Mucosa of rectum (tissue), 2 donors: ENCODE measurements around the gene RBM17.
"Not testable (repeated sequence)": the region's sequence is repeated elsewhere in the genome, so short reads cannot be mapped to it uniquely, and the experiment has no call there.

Experiments used
- H3K27ac ChIP-seq, 2 donors: one replicate each; pipeline ENCODE4 v1.7.0; 2013; ENCODE audit warnings: inconsistent platforms in 2 of 2, low read depth in 2 of 2, low read length in 2 of 2
- H3K27me3 ChIP-seq, 2 donors: one replicate each; pipeline ENCODE4 v1.7.0; 2013; ENCODE audit warnings: low read length in 2 of 2; ENCODE audit not compliant: control insufficient read depth in 2 of 2, insufficient read depth in 2 of 2
- H3K36me3 ChIP-seq, 2 donors: one replicate each; pipeline ENCODE4 v1.7.0; 2013; ENCODE audit warnings: low read length in 2 of 2; ENCODE audit not compliant: control insufficient read depth in 2 of 2, insufficient read depth in 2 of 2
- H3K4me1 ChIP-seq, 2 donors: one replicate each; pipeline ENCODE4 v1.7.0; 2013; ENCODE audit warnings: low read length in 2 of 2, mild to moderate bottlenecking in 1 of 2; ENCODE audit not compliant: control insufficient read depth in 2 of 2, insufficient read depth in 2 of 2
- H3K4me3 ChIP-seq, 2 donors: one replicate each; pipeline ENCODE4 v1.7.0; 2013; ENCODE audit warnings: low read length in 2 of 2
- H3K9ac ChIP-seq, 2 donors: one replicate each; pipeline ENCODE4 v1.7.0; 2013; ENCODE audit warnings: low read length in 2 of 2, low read depth in 1 of 2, mild to moderate bottlenecking in 1 of 2
- H3K9me3 ChIP-seq, 2 donors: one replicate each; pipeline ENCODE4 v1.7.0; 2013; ENCODE audit warnings: low read length in 2 of 2; ENCODE audit not compliant: control insufficient read depth in 2 of 2
- donor health status: healthy.
- donor health status: Normal muscosa, but diverticular disease.

RBM17 gene

GRCh38 chr10:6097063-6097462 is 8.2 kb downstream of the RBM17 start:
- Histone ChIP-seq H3K36me3 (peaks cover 18 to 21% of the 10 kb centered on the region in 2 donors), H3K9me3 (no peaks in the 10 kb centered on the region), H3K27me3 (no peaks in the 10 kb centered on the region), H3K27ac (no peak overlapping the region), H3K4me3 (no peak overlapping the region), H3K4me1 (no peaks in the 10 kb centered on the region), H3K9ac (no peak overlapping the region)

DNA sequence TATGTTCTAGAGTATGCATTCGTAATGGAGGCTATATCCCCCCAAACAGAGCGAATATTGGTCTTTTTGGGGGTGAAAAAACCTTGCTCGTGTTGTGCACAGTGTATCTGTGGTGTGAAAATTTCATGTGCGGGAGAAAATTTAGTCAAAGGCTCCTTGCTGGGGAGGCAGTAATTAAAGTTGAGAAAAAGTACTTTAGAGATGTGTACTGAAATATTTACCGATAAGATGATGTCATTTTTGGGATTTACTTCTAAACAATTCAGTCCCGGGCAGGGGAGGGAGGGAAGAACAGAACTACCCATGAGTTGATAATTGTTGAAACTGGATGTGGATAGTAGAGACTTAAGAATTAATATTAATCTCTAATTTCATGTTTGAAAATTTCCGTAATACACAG is 9.3 kb downstream of the RBM17 start:
- Histone ChIP-seq H3K36me3 (peaks cover 23 to 28% of the 10 kb centered on the region in 2 donors), H3K9ac (no peak overlapping the region), H3K4me1 (no peaks in the 10 kb centered on the region), H3K27me3 (no peaks in the 10 kb centered on the region), H3K9me3 (no peaks in the 10 kb centered on the region), H3K4me3 (no peak overlapping the region), H3K27ac (no peak overlapping the region)

- H3K36me3 ChIP-seq = peaks cover 29 to 40% of the 10 kb centered on the region in 2 donors
- H3K4me1 ChIP-seq = no peaks in the 10 kb centered on the region
- H3K9me3 ChIP-seq = no peaks in the 10 kb centered on the region
- H3K27ac ChIP-seq = no peak overlapping the region
- H3K27me3 ChIP-seq = no peaks in the 10 kb centered on the region
- H3K4me3 ChIP-seq = no peak overlapping the region
- no peak overlapping the region for H3K9ac ChIP-seq
These were observed 11.5 kb downstream of the RBM17 start for GRCh38 chr10:6100370-6100769.

GRCh38 chr10:6101181-6101580 is 12.3 kb downstream of the RBM17 start:
- no peaks in the 10 kb centered on the region for H3K4me1 ChIP-seq
- no peaks in the 10 kb centered on the region for H3K27me3 ChIP-seq
- no peaks in the 10 kb centered on the region for H3K9me3 ChIP-seq
- peaks cover 35 to 44% of the 10 kb centered on the region in 2 donors for H3K36me3 ChIP-seq
- H3K4me3 ChIP-seq = no peak overlapping the region
- H3K9ac ChIP-seq = no peak overlapping the region
- no peak overlapping the region for H3K27ac ChIP-seq

GRCh38 chr10:6102128-6102527 is 13.3 kb downstream of the RBM17 start:
- no peaks in the 10 kb centered on the region for H3K27me3 ChIP-seq
- H3K9me3 ChIP-seq = no peaks in the 10 kb centered on the region
- H3K9ac ChIP-seq = no peak overlapping the region
- H3K27ac ChIP-seq = no peak overlapping the region
- peaks cover 35 to 51% of the 10 kb centered on the region in 2 donors for H3K36me3 ChIP-seq
- no peak overlapping the region for H3K4me3 ChIP-seq
- no peaks in the 10 kb centered on the region for H3K4me1 ChIP-seq

DNA sequence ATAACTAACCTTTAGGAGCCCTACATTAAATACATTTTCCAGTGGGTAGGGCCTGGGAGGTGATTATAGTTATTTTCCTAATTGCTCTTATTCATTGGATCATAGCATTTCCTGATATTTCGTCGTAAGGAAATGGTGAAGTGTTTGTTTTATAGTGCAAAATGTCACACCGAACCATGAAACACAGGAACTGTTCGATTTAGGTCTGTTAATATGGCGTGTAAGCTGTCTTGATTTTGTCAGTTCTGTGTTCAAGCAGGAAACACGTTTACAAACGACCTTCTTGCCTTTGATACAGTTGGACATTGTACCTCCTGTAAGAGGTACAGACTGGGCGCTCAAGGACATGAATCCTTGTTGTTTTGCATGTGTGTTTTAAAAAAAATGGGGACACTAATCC is 14.8 kb downstream of the RBM17 start:
- no peak overlapping the region for H3K27ac ChIP-seq
- no peak overlapping the region for H3K4me3 ChIP-seq
- H3K9ac ChIP-seq = no peak overlapping the region
- peaks cover 0 to under 1% of the 10 kb centered on the region in 2 donors for H3K4me1 ChIP-seq
- no peaks in the 10 kb centered on the region for H3K9me3 ChIP-seq
- peaks cover 36 to 51% of the 10 kb centered on the region in 2 donors for H3K36me3 ChIP-seq
- no peaks in the 10 kb centered on the region for H3K27me3 ChIP-seq

DNA sequence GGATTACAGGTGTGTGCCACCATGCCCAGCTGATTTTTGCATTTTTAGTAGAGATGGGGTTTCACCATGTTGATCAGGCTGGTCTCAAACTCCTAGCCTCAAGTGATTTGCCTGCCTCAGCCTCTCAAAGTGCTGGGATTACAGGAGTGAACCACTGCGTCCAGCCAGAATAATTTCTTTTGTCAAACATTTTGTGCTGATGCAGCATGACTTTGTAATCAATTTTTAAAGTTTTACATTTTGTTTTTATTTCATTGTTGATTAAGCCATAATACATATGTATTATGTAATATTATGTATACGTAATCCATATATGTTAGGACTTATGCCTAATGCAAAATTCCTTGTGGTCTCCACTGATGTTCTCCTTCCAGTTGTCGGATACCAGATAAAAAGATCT is 18.8 kb downstream of the RBM17 start:
- H3K36me3 ChIP-seq = peaks cover 60 to 69% of the 10 kb centered on the region in 2 donors
- H3K4me3 ChIP-seq, H3K4me1 ChIP-seq, H3K27me3 ChIP-seq, H3K9me3 ChIP-seq, H3K27ac ChIP-seq, H3K9ac ChIP-seq: not testable (repeated sequence)

- no peaks in the 10 kb centered on the region for H3K27me3 ChIP-seq
- no peak overlapping the region for H3K27ac ChIP-seq
- no peaks in the 10 kb centered on the region for H3K9me3 ChIP-seq
These were observed 19.2 kb downstream of the RBM17 start for GRCh38 chr10:6108072-6108471.

DNA sequence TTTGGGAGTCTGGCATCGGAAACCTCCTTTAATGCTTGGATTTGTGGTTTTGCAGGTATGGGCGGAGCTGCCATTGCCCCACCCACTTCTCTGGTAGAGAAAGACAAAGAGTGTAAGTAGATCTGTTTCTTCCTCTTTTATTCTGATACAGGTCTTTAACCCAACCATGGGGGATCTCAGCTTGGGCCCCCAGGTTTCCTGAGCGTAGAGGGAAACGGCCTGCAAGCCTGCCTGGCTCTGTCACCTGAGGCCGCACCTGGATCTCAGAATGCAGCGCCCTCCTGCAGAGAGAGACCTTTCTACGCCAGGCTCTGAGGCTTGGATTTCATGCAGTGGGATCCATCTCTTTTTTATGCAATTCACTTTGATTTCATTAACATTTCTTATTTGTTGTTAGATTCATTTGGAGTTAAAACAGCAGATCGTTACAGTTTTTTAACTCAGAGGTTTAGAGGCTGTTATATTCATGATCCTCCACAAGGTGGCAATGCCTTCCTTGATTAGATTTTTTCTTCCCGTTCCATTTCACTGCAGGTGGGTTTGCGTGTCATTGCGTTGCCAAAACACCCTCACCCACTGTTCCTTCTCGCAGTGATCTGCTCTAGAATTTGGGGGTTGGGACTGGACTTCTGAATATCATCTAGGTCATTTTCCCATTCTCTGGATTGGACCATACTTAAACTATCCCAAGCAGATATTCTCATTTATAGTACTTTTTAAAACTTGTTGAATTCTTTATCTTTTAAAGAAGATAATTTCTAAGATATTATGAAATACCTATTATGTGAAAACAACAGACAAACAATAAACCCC is 20.0 kb downstream of the RBM17 start:
- Histone ChIP-seq H3K27ac (no peak overlapping the region), H3K9me3 (no peaks in the 10 kb centered on the region), H3K4me1 (peaks cover 0 to 2% of the 10 kb centered on the region in 2 donors), H3K27me3 (no peaks in the 10 kb centered on the region), H3K36me3 (peaks cover 68 to 73% of the 10 kb centered on the region in 2 donors), H3K4me3 (no peak overlapping the region), H3K9ac (no peak overlapping the region)

More at GRCh38 chr10:6108072-6108471, 19.2 kb downstream of the RBM17 start:
- Histone ChIP-seq H3K36me3 (peaks cover 61 to 71% of the 10 kb centered on the region in 2 donors), H3K9ac (no peak overlapping the region), H3K4me1 (peaks cover 0 to 2% of the 10 kb centered on the region in 2 donors), H3K4me3 (no peak overlapping the region)

- H3K4me1 ChIP-seq = peaks cover 0 to 2% of the 10 kb centered on the region in 2 donors
- H3K27ac ChIP-seq = no peak overlapping the region
- H3K9ac ChIP-seq = no peak overlapping the region
- H3K9me3 ChIP-seq = no peaks in the 10 kb centered on the region
- H3K4me3 ChIP-seq = no peak overlapping the region
- peaks cover 70 to 76% of the 10 kb centered on the region in 2 donors for H3K36me3 ChIP-seq
- H3K27me3 ChIP-seq = no peaks in the 10 kb centered on the region
These were observed 20.6 kb downstream of the RBM17 start for GRCh38 chr10:6109444-6109775.
